DOHH2 (cell line): ENCODE results near the gene XPO6.

Experiments used
- EZH2phosphoT487 ChIP-seq: fragments of 200-600 bp; sonication (generic); IDR thresholded peaks from 2 replicates; pipeline ENCODE4 v1.6.1; 2017; ENCODE audit warnings: borderline replicate concordance, mild to moderate bottlenecking, antibody characterized with exemption, low read length, moderate library complexity, mixed read lengths
- TF ChIP-seq, protein P1 (sequence below): fragments of 200-600 bp; sonication (generic); IDR thresholded peaks from one replicate; pipeline ENCODE4 v1.5.1; 2014; ENCODE audit warnings: antibody characterized with exemption, mild to moderate bottlenecking, low read depth, low read length; ENCODE audit not compliant: poor library complexity, severe bottlenecking

DNA sequence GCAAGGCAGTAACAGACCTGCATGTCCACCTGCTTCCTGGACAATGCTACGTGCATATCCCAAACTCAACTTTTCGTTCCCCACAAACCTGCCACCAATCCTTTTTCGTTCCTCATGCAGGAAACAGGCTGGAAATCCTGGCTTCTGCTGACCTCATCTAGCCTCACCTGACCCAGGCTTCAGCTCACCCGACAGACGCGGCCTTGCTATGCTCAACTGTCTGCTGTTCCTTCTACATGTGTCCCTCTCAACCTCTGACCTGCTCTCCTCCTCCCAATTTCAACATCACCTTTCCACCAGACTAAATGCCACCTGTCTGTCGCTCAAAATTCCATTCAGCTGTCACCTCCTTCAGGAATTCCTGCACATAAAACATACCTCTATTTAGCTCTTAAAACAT lies 44.5 kb downstream of the XPO6 start:
- TF ChIP-seq, protein P1, sequence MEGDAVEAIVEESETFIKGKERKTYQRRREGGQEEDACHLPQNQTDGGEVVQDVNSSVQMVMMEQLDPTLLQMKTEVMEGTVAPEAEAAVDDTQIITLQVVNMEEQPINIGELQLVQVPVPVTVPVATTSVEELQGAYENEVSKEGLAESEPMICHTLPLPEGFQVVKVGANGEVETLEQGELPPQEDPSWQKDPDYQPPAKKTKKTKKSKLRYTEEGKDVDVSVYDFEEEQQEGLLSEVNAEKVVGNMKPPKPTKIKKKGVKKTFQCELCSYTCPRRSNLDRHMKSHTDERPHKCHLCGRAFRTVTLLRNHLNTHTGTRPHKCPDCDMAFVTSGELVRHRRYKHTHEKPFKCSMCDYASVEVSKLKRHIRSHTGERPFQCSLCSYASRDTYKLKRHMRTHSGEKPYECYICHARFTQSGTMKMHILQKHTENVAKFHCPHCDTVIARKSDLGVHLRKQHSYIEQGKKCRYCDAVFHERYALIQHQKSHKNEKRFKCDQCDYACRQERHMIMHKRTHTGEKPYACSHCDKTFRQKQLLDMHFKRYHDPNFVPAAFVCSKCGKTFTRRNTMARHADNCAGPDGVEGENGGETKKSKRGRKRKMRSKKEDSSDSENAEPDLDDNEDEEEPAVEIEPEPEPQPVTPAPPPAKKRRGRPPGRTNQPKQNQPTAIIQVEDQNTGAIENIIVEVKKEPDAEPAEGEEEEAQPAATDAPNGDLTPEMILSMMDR: no peak
- TF ChIP-seq EZH2phosphoT487: no peak
